ENCODE results near the gene DNAH12.
"Not testable (repeated sequence)": the region's sequence is repeated elsewhere in the genome, so short reads cannot be mapped to it uniquely, and the experiment has no call there.

DNAH12 gene

DNA sequence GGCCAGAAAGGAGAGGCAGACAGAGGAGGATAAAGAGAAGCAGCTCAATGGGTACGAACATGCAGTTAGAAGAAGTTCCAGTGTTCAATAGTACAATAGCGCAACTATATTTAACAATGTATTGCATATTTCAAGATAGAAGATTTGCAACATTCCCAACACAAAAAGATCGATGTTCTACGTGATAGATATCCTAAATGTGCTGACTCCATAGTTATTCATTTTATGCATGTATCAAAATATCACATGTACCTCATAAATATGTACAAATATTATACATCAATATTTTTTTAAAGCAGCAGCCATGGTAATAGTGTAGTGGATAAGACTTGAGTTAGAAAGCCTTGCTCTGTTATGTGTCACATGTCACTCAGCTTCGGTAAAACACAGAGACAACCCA is 141.5 kb downstream of the DNAH12 start:
- no peak for DNase-seq (ENCODE audit: low spot score)

DNA sequence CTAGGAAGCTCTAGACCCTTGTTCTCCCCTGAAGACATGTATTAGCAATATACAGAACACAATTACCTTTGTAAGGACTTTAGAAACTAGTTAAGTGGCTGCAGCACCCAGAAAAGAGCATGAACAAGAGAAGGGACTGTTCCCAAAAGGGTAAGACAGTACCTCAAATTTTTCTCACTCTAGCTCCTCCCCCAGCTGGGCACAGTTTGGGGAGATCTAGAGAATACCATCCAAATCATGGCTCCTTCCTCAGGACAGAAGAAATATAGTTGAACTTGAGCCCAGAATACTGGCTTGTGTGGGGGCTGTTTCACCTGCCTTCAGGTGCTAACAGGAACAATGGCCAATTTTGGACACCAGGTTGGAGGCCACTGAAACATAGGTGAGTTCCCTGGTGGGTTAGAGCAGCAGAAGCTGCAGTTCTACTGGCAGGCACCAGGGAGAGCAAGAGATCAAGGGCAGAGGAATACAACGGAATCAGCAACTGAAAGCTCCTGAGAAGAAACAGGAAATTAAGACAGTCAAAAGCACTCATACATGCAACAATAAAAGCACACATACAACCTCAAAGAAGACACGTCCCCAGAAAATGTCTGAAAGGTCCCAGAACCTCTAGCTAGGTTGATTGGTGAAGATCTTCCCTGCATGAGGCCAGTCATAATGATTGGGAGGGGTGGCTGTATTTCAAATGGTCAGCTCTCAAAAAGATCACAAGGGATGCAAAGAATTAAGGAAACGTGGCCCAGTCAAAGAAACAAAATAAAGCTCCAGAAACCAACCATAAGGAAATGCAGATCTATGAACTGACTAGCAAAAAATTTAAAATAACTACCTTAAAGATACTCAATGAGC is 146.7 kb downstream of the DNAH12 start:
- DNase-seq (ENCODE audit: low spot score): no peak

DNA sequence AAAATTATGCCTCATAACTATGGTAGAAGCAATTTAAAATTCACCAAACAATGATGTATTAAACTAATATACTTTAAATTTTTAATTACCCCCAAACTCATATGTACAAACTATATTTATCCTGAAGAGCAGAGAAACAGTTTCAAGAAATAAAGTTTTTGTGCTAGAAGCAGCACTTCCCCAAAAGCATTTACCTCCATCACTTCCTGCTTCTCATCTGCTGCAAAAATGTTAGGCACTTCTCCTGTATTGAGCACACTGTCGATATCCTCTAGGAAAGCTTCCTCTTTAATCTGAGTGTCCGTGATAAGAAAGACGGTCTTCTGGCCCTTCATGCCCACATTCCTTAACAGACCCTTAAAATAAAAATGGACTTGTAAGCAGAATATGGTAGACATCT is 150.2 kb downstream of the DNAH12 start:
- DNase-seq (ENCODE audit: low spot score): no peak

DNA sequence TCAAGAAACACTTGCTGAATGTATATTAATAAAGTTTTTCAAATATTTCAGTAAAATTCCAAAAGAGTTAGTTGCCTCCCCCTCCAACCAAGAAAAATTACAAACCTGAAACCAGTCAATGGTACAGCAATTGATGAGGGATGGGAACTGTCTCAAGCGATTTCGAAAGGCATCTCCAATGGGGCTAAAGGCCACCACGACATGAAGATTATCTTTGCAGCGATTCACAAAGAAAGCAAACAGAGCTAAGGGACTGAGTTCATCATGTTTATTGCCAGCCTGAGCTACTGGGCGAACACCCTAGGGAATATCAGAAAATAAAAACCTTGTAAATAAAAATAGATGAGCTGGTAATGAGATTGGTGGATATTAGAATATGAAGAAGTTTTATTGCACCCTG is 152.4 kb downstream of the DNAH12 start:
- no peak for DNase-seq (ENCODE audit: low spot score)

DNA sequence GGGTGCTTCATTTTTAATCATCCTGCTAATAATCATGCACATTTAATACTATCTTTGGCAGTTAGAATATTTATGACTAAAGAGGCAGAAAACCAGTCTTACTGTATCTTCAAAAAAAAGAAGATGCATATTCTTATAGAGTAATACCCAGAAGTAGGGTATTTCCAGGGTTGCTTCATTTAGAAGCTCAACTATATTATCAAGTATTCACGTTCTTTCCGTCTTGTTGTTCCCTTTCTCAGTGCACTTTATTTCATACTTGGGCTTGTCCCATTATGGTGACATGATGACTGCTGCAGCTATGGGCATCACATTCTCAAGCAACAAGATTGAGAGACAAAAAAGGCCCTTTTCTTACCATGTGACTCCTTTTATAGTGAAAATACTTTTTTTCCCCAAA is 154.9 kb downstream of the DNAH12 start:
- DNase-seq (ENCODE audit: low spot score): no peak

DNA sequence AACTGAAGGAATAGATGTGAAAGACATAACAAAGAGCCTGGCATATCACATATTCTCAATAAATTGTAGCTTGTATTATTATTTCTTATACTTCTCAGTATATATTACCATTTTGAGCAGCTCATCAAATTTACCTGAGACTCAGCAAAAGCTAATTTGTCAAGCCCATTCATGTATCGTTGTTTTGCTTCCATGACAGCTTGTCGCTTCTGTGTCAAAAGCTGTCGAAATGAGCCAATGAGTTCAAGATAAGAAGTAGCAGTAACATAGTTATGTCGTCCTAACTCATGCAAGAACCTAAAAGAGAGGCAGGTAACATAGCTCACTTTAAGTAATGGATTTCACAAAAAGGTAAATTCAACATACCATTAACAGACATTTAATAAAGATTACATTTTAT is 157.8 kb downstream of the DNAH12 start:
- no peak for DNase-seq (ENCODE audit: low spot score)

DNA sequence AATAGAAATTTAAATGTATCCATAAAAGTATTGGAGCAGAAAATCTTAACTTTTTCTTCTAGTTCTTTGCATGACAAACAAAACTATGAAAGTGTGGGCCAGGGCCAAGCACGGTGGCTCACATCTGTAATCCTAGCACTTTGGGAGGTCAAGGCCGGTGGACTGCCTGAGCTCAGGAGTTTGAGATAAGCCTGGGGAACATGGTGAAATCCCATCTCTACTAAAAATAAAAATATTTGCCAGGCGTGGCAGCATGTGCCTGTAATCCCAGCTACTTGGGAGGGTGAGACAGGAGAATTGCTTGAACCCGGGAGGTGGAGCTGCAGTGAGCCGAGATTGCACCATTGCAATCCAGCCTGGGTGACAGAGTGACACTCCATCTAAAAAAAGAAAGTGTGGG is 158.6 kb downstream of the DNAH12 start:
- no peak for DNase-seq (ENCODE audit: low spot score)

DNA sequence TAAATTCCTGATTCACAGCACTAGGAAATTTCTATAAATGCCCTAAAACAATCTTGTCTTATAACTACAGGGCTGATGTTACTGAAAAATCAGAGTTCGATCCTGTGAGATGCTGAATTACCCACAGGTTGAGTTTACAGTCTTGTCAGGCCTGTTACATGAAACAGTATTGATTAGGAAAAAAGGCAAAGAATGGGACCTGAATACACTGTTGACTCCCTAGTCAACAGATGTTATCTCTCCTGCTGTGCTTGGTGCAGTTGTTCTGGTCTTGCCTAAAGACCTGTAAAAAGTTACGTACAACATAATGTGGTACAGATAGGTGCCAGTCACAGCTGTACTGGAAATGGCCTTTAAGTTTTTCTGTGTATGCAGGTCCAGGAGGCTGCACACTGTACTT is 160.3 kb downstream of the DNAH12 start:
- no peak for DNase-seq (ENCODE audit: low spot score)

DNA sequence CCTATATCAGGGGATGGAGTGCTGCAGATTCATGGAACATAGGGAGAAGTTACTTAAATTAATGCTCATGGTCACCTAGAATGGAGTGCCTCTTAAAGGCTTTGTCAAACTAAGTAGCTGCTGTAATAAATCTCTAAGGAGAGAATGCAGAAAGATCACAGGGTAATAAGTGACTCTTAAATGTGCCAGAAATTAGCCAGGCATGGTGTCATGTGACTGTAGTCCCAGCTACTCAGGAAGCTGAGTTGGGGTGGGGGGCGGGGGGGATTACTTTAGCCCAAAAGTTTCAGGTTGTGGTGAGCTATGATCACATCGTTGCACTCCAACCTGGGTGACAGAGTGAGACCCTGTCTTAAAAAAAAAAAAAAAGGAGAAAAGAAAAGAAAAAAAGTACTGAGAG is 160.7 kb downstream of the DNAH12 start:
- no peak for DNase-seq (ENCODE audit: low spot score)

DNA sequence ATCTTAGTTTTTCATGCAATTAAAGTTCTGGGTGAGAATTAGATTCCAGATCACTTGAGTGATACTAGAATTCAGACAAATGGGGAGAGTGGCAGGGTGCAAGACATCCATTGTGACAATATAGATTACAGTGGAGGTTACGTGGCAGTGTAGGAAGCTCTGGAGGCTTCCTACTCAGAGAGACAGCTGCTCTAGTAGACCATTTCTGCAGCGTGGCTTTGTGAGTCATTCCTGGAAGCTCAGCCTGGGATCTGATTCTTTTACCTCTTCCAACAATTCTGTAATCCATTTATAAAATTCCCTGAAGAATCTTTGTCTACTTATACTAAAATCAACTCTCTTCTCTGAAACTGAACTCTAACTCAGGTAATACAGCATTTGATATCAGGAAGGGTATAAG is 161.2 kb downstream of the DNAH12 start:
- no peak for DNase-seq (ENCODE audit: low spot score)

DNA sequence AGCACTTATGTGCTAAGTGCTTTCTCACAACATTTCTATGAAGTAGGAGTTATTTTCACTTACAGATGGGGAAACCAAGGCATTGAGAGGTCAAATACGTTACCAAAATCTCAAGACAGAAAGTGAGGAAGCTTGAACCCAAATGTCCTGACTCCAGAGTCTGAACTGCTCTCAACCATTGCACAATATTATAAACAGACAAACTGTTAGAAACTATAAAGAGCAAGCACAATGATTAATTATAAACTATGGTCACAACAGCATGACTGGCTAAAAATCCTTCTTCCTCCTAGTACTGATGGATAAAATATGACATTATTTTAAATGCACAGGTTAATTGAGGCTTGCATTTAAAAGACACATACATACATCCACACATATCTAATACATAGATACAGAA is 173.8 kb downstream of the DNAH12 start:
- DNase-seq (ENCODE audit: low spot score): no peak

DNA sequence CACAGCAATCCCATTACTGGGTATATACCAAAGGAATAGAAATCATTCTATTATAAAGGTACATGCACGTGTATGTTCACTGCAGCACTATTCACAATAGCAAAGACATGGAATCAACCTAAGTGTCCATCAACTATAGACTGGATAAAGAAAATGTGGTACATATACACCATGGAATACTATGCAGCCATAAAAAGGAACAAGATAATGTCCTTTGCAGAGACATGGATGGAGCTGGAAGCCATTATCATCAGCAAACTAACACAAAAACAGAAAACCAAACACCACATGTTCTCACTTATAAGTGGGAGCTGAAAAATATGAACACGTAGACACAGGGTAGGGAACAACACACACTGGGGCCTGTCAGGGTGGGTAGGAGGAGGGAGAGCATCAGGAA is 179.1 kb downstream of the DNAH12 start:
- not testable (repeated sequence) for DNase-seq (ENCODE audit: low spot score)

DNA sequence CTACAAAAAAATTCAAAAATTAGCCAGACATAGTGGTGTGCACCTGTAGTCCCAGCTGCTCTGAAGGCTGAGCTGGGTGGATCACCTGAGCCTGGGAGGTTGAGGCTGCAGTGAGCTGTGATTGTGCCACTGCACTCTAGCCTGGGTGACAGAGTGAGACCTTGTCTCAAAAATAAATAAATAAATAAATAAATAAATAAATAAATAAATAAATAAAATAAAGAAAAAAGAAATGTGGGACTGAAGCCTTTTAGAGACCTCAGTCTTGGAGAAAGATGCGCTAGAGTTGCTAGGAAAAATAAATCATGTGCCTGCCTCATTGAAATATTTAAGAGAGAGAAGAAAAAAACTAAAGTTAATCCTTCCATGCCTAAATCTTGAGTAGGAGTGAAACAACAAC is 187.9 kb downstream of the DNAH12 start:
- DNase-seq (ENCODE audit: low spot score): not testable (repeated sequence)

DNA sequence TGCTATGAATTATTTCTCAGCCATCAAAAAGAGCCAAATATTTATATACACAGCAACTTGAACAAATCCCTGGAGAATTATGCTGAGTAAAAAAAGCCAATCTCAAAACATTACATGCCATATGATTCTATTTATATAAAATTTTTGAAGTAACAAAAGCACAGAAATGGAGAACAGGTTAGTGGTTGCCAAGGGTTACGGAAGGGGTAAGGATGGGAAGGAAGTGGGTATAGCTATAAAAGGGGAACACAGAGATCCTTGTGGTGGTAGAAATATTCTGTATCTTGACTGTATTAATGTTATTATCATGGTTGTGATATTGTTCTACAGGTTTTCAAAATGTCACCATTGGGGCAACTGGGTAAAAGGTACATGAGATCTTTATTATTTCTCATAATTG is 189.4 kb downstream of the DNAH12 start:
- DNase-seq (ENCODE audit: low spot score): no peak

DNA sequence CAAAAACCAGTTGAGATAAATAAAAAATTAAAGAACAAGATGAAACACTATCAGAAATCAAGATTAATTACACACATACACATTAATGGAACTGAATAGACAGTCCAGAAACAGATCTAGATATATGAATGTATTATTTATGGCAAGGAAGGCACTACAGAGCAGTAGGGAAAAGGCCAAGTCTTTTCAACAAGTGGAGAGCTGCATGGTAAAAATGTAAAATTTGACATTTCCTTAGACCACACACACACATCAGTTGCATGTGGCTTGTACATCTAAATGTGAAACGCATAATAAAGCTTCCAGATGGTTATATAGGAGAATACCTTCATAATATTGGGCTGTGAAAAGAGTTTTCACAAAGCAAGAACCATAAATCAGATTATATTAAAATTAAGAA is 193.9 kb downstream of the DNAH12 start:
- no peak for DNase-seq (ENCODE audit: low spot score)

DNA sequence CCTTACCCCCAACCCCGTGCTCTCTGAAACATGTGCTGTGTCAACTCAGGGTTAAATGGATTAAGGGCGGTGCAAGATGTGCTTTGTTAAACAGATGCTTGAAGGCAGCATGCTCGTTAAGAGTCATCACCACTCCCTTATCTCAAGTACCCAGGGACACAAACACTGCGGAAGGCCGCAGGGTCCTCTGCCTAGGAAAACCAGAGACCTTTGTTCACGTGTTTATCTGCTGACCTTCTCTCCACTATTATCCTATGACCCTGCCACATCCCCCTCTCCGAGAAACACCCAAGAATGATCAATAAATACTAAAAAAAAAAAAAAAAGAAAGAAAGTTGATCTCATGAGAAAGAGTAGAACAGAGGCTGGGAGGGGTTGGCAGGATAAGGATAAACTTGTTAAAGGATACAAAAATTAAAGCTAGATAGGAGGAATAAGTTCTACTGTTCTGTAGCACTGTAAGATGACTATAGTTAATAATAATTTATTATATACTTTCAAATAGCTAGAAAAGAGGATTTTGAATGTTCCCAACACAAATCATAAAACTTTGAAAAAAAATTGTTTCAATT is 205.0 kb downstream of the DNAH12 start:
- DNase-seq (ENCODE audit: low spot score): not testable (repeated sequence)

DNA sequence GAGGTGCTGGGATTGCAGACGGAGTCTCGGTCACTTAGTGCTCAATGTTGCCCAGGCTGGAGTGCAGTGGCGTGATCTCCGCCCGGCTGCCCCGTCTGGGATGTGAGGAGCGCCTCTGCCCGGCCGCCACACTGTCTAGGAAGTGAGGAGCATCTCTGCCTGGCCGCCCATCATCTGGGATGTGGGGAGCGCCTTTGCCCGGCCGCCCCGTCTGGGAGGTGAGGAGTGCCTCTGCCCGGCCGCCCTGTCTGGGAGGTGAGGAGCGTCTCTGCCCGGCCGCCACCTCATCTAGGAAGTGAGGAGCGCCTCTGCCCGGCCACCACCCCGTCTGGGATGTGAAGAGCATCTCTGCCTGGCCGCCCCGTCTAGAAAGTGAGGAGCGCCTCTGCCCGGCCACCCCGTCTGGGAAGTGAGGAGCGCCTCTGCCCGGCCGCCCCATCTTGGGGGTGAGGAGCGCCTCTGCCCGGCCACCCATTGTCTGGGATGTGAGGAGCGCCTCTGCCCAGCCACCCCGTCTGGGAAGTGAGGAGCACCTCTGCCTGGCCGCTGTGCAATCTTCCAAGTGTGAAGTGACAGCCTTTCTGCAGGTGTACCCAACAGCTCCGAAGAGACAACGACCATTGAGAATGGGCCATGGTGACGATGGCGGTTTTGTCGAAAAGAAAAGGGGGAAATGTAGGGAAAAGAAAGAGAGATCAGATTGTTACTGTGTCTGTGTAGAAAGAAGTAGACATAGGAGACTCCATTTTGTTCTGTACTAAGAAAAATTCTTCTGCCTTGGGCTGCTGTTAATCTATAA is 205.7 kb downstream of the DNAH12 start:
- DNase-seq (ENCODE audit: low spot score): not testable (repeated sequence)

DNA sequence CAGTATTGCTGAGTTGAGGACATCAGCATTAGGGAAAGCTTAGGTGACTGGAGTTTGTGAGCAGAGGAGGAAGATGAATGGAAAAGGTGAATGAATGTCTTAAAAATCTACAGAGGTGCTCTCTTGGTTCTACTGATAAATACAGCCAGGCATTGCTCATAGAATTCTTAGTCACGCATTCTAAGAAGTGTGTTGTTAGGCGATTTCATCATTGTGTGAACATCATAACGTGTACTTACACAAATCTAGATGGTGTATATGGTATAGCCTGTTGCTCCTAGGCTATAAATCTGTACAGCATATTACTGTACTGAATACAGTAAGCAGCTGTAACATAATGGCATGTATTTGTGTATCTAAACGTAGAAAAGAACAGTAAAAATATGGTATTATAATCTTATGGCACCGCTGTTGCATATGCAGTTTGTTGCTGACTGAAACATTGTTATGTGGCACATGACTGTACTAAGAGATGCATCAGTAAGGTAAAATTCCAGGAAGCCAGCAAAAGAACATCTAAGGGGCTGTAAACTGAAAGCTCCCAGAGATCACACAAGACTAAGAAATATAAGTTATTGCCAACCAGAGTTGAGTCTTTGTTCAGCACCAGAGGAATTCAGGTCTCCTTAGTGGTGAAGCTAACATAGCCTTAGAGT is 208.7 kb downstream of the DNAH12 start:
- DNase-seq (ENCODE audit: low spot score): no peak

DNA sequence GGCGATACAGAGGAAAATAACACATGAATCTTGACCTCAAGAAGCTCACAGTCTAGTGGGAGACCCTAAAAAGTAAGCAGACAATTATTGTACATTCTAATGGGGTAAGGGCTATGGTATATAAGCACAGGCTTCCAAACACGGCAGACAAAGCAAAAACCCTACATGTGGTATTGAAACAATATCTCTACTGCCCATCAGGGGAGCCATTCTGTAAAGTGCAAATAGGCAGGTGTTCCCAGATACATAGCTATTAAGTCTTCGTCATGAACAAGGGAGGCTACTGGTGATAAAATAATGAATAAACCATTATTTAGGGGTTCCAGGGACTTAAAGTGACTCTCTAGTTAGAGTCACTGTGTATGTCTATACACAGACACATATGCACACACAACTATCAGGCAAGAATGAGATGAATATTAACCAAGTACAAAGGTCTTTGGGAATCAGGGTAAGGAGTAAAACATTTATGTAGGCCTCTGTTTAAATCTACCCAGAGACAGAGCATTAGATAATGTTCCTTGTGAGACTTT is 213.0 kb downstream of the DNAH12 start:
- no peak for DNase-seq (ENCODE audit: low spot score)

DNA sequence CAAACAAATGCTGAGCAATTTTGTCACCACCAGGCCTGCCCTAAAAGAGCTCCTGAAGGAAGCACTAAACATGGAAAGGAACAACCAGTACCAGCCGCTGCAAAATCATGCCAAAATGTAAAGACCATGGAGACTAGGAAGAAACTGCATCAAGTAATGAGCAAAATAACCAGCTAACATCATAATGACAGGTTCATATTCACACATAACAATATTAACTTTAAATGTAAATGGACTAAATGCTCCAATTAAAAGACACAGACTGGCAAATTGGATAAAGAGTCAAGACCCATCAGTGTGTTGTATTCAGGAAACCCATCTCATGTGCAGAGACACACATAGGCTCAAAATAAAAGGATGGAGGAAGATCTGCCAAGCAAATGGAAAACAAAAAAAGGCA is 217.6 kb downstream of the DNAH12 start:
- not testable (repeated sequence) for DNase-seq (ENCODE audit: low spot score)

DNA sequence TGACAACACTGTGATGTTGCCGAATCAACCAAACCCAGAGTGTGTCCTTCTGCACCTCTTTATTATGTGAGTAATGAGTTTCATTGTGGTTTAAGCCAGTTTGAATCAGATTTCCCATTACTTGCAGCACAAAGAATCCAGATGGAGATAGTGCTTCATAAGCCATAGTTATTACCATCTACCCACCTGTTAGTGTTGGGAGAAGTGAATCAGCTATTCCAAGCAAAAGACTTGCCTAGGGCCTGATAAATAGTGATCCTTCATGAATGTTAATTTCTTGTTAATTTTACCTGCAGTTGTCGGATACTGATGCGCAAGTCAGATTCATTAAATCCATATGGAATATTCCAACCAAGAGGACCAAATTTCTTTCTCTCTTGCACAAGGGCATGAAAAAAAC is 229.9 kb downstream of the DNAH12 start:
- DNase-seq (ENCODE audit: low spot score): no peak

DNA sequence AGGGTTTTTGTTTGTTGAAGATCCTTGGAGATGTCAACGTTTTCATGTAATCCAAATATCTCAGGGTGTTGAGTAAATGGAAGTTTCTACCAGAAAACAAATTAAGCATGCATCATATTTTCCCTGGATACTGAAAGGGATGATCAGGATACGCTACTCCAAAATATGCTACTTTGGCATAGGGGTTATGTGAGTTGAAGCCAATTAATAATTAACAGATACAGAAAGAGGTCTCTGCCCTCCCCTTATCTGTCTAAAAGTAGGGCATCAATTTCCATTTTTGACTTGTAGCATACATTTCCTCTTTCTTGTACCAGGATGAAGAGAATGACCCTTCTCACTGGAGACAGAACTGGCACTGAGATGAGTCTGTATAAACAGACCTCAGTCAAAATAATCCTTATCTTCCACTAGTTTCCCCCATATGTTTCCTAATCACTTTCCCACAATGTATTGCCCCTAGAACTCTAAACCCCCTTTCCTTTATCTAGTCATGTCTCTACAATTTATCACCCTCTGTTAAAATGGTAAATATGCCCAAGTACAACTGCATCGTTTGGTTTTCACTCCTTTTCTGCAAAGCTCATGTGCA is 234.3 kb downstream of the DNAH12 start:
- no peak for DNase-seq (ENCODE audit: low spot score)
